ENCODE measurements around the gene SLC2A9. TPM values are rescaled to one million over a fixed set of nuclear protein-coding genes. Genes with fewer than 3 reads are reported as not detected.

SLC2A9 gene
- total and polyA plus RNA-seq, 2 of the 4 experiments (the other 2 are of a cell fraction), result 0.72 to 2.1 TPM

GRCh38 chr4:10040049-10040892 is 19.0 kb upstream of the SLC2A9 start:
- dilution Hi-C loops (cut with HindIII; ENCODE audit: low sequenced_read_pairs, unreplicated experiment) (no loop called here), intact Hi-C loops (cut with micrococcal nuclease) (no loop called here)
- POLR2A ChIA-PET (ENCODE audit: unreplicated experiment), result no interaction called here

More at GRCh38 chr4:10040049-10040892, 19.0 kb upstream of the SLC2A9 start:
- no peaks in the 10 kb centered on the region for H3K79me1 ChIP-seq (ENCODE audit: low read depth in 1 of 2, low read length in 2 of 2)
- no TSS peak for BruUV-seq (replicated peaks)
- no peaks in the 10 kb centered on the region for H3K27me3 ChIP-seq (ENCODE audit: control insufficient read depth, insufficient read depth, low read length)
- H3K4ac ChIP-seq (ENCODE audit: low read depth, low read length), result no peak overlapping the region
- H3K4me2 ChIP-seq (ENCODE audit: low read depth, low read length), result no peak overlapping the region
- H2BK120ac ChIP-seq (ENCODE audit: low read depth, low read length), result no peak overlapping the region
- H2AFZ ChIP-seq (replicated peaks; ENCODE audit: low read length, poor library complexity), result no peak overlapping the region
- H3K27ac ChIP-seq (ENCODE audit: insufficient read depth, low read length), result no peak overlapping the region
- no peak overlapping the region for H3K14ac ChIP-seq (replicated peaks; ENCODE audit: low read depth, low read length)
- H3K9me1 ChIP-seq (ENCODE audit: insufficient read depth, low read length), result no peaks in the 10 kb centered on the region
- ATAC-seq (ENCODE audit: low read depth), result no peak
- no peak overlapping the region for H3K9ac ChIP-seq (ENCODE audit: low read depth, low read length)
- WGBS, 2 experiments (ENCODE audit: extremely low coverage in 2 of 2, insufficient read length in 1 of 2), result 30% methylated on average over 2 of the region's 10 CpGs; no CpG with 5 or more reads in 1 of the 2 experiments
- no peak for TF ChIP-seq CEBPB (IDR thresholded peaks at IDR 0.05; ENCODE audit: low read depth, low read length)
- no peak for TF ChIP-seq RCOR1 (IDR thresholded peaks at IDR 0.05; ENCODE audit: insufficient replicate concordance, low read length)
- no peak for TF ChIP-seq FOS (IDR thresholded peaks at IDR 0.05; ENCODE audit: low read depth, low read length)
- TF ChIP-seq POLR2A (IDR thresholded peaks at IDR 0.05; ENCODE audit: low read depth, low read length), result no peak
- TF ChIP-seq MXI1 (IDR thresholded peaks at IDR 0.05; ENCODE audit: borderline replicate concordance, low read depth, low read length), result no peak
- TF ChIP-seq CTCF (conservative IDR thresholded peaks at IDR 0.05; ENCODE audit: low read depth, low read length), result no peak
- no peak for TF ChIP-seq RFX5 (IDR thresholded peaks at IDR 0.05; ENCODE audit: low read depth, low read length)
- no peak for TF ChIP-seq RAD21 (IDR thresholded peaks at IDR 0.05; ENCODE audit: low read length)
- TF ChIP-seq MAZ (IDR thresholded peaks at IDR 0.05; ENCODE audit: borderline replicate concordance, low read depth, low read length), result no peak
- no peak for TF ChIP-seq CHD1 (IDR thresholded peaks at IDR 0.05; ENCODE audit: low read depth, low read length)
- no peak for TF ChIP-seq ELK1 (IDR thresholded peaks at IDR 0.05; ENCODE audit: borderline replicate concordance, low read depth, low read length)
- TF ChIP-seq BHLHE40 (IDR thresholded peaks at IDR 0.05; ENCODE audit: low read depth, low read length), result no peak
- TF ChIP-seq NFE2L2 (IDR thresholded peaks at IDR 0.05; ENCODE audit: low read depth, low read length), result no peak
- TF ChIP-seq SMC3 (IDR thresholded peaks at IDR 0.05; ENCODE audit: low read depth, low read length), result no peak
- TF ChIP-seq USF2 (IDR thresholded peaks at IDR 0.05; ENCODE audit: low read depth, low read length), result no peak
- in situ Hi-C loops (cut with MboI; ENCODE audit: low sequenced_read_pairs), result no loop called here
- H3K4me3 ChIP-seq (ENCODE audit: insufficient read depth, low read depth, low read length), result no peak overlapping the region
- no peak overlapping the region for H3K56ac ChIP-seq (ENCODE audit: extremely low read depth, insufficient read depth, low read length)
- DNase-seq, result no peak
- H4K8ac ChIP-seq (ENCODE audit: low read depth in 2 of 2, low read length in 2 of 2), result no peak overlapping the region
- no peak overlapping the region for H2AK5ac ChIP-seq (ENCODE audit: low read depth, low read length)
- H3K9me3 ChIP-seq (ENCODE audit: control insufficient read depth, insufficient read depth, low read length), result no peaks in the 10 kb centered on the region
- no peak overlapping the region for H3K18ac ChIP-seq (ENCODE audit: low read depth, low read length)
- no peak overlapping the region for H2AK9ac ChIP-seq (replicated peaks; ENCODE audit: low read depth, low read length, poor library complexity)
- H2BK15ac ChIP-seq (ENCODE audit: low read depth, low read length), result no peak overlapping the region
- no peak overlapping the region for H2BK20ac ChIP-seq (ENCODE audit: low read depth, low read length)
- H4K5ac ChIP-seq (ENCODE audit: low read depth, low read length), result no peak overlapping the region
- no peak overlapping the region for H2BK5ac ChIP-seq (ENCODE audit: low read depth, low read length, poor library complexity, severe bottlenecking)
- H3K4me1 ChIP-seq (ENCODE audit: control insufficient read depth, insufficient read depth, low read length), result no peaks in the 10 kb centered on the region
- no peak overlapping the region for H3K23ac ChIP-seq (ENCODE audit: low read depth, low read length)
- no peaks in the 10 kb centered on the region for H3K36me3 ChIP-seq (ENCODE audit: control insufficient read depth, insufficient read depth, low read length)
- H4K91ac ChIP-seq (ENCODE audit: insufficient read depth, low read depth, low read length), result no peak overlapping the region
- CTCF ChIA-PET, result no interaction called here
- no peaks in the 10 kb centered on the region for H4K20me1 ChIP-seq (ENCODE audit: insufficient read depth, low read length)
